GM12864 (cell line): ENCODE measurements around the gene PCCB.
"Not testable (repeated sequence)": the region's sequence is repeated elsewhere in the genome, so short reads cannot be mapped to it uniquely, and the experiment has no call there.

Experiments
- DNase-seq: peaks from one replicate; pipeline ENCODE4 v3.0.0-alpha.2; 2011; ENCODE audit warnings: low read depth
- H3K4me3 ChIP-seq: 2 replicates; pipeline ENCODE4 v1.5.1; 2011; ENCODE audit warnings: mild to moderate bottlenecking, low read depth, low read length, control low read depth
- CTCF ChIP-seq: IDR thresholded peaks from 2 replicates; pipeline ENCODE4 v1.5.1; 2011; ENCODE audit warnings: low read depth, mild to moderate bottlenecking, moderate library complexity, low read length, control low read depth, inconsistent platforms; ENCODE audit errors: missing control alignments

The PCCB gene

GRCh38 chr3:136332776-136333175 lies 82.6 kb downstream of the PCCB start:
- no peak overlapping the region for H3K4me3 ChIP-seq
- DNase-seq: no peak
- no peak for TF ChIP-seq CTCF

DNA sequence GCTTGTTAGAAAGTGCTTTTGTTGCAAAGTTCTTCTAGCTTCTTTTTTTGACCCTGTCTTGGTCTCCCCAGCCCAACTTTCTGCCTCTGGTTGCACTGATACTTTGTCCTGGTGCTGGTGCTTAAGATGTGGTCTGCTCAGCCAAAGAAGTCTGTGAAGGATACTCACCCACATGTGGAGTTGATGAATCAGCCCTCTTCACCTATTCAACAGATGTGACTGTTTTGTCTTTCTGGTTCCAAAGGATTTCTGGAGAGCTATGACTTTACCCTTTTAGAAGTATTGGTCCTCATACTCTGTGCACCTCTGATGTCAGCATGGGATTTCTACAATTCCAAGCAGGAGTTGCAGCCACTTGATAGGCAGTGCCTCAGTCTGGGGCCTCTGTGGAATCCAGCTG lies 84.1 kb downstream of the PCCB start:
- no peak for DNase-seq
- H3K4me3 ChIP-seq: no peak overlapping the region
- no peak for TF ChIP-seq CTCF

DNA sequence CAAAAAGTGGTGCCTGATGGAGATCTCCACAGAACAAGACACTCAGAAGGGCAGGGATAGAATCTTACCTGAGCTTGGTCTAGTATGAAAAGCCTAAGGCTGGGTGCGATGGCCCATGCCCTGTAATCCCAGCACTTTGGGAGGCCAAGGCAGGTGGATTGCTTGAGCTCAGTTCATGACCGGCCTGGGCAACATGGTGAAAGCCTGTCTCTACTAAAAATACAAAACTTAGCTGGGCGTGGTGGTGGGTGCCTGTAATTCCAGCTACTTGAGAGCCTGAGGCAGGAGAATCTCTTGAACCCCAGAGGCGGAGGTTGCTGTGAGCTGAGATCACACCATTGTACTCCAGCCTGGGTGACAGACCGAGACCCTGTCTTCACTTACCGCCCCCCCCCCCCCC lies 84.6 kb downstream of the PCCB start:
- DNase-seq, H3K4me3 ChIP-seq: not testable (repeated sequence)

DNA sequence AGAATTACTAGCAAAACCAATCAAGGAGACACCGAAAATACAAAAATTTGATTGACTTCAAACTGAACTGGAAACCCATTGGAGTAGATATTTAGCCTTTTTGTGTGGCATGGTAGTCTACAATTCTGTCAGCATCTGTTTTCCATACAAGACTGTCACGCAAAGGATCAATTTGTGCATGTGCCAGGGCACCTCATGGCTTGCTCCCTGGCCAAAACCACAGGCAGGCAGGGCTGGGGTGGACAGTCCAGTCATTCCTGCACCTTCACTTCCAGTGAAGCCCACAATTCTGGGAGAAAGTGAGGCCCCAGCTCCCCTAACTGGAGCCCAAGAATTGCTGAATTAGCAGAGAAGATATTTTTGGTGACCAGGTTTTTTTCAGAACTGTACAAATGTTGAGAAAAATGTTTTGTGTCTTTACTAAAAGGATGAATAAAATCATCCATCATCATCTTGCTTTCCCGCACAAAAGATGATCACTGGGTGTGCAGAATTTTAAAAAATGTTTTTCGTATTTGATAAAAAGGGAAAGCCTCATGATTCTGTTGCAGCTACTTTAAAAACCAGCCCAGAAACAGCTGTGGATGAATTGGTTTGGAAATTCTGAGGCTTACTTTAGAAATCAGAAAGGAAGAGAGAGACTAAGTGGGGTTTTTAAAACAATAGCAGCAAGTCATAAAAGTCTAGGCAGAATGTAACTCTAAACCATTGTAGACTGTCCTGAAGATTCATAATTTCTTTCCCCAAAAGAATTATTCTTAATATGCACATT lies 86.4 kb downstream of the PCCB start:
- no peak overlapping the region for H3K4me3 ChIP-seq
- TF ChIP-seq CTCF: no peak
- DNase-seq: no peak

- no peak for DNase-seq
- H3K4me3 ChIP-seq: no peak overlapping the region
- no peak for TF ChIP-seq CTCF
Measured at GRCh38 chr3:136343446-136343845, 93.3 kb downstream of the PCCB start.

DNA sequence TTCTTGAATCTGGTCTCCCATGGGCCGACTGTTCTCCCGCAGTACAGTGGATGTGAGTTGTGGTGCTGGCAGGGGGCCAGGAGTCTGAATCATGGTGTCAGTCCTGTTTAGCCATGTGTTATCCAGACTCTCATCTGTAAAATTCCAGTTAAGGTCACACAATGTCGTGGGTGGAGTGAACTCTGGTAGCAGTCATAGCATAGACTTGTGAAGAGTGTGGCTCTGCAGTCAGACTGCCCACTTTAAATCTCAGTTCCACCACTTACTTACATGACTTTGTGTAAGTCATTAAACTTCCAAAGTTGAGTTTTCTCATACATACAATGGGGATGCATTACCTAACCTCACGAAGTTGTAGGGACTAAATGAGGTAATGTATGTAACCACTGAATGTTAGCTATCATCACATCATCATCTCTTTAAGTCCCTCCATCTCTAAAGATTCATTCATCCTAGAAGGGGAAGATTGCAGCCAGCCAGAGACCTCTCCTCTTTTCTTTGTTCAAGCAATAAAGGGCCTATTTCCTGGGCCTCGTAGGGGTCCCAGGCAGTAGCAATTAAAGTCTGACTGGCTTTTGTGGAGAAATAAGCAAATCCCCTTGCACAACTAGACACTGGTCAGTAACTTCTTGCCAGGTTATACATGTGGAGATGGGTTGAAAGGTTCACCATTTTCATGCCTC lies 93.9 kb downstream of the PCCB start:
- no peak overlapping the region for H3K4me3 ChIP-seq
- DNase-seq: no peak
- TF ChIP-seq CTCF: no peak

- no peak overlapping the region for H3K4me3 ChIP-seq
- no peak for TF ChIP-seq CTCF
- no peak for DNase-seq
Measured at GRCh38 chr3:136346486-136346885, 96.3 kb downstream of the PCCB start.
